ENCODE results near the gene ANP32E. TPM values are rescaled to one million over a fixed set of nuclear protein-coding genes. Genes with fewer than 3 reads are reported as not detected.

ANP32E gene
- total RNA-seq, 1 experiment from 2014 or later, result 63.3 TPM

DNA sequence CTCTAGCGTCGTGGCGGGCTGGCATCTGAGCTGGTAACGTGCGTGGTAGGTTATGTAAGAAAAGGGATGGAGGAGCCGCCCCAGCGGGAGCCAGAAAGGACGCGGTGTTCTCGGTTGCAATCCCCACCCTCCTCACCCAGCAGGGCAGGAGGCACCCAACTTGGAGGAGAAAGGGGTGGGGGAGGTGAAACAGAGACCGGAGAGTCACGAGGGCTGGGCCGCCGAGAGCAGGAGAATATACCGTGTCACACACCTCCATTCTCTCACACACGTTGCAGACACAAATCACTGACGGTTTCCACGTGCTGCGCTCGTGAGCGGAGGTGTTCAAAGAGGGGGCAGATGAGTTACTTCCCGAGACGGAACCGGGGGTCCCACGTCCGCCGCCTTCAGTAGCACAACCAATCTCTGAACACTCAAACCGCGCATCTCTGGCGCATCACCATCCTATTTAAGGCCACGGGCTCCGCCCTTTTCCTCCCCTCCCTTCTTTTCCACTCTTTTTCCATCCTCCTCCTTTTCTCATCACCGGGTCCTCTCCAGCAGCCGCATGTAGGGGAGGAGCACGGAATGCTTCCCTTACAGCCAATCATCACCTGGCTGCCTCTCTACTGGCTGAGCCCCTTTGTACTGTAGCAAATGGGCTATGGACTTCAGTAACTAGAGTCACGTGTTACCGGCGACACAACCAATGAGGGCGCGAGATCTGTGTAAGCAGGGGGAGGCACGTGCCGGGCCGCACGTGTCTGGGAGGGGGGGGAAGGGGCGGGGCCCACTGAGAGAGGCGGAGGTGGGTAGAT lies 46.0 kb upstream of the ANP32E start, which contains the start of gene CIART:
Gene CIART (plus strand): TSS at position 797 of the 800 bp plus-strand sequence. CDS start 714 bp downstream, outside the sequence.
- Histone ChIP-seq H3K4me1 (replicated peaks; ENCODE audit: insufficient read depth) (peaks cover 14% of the 10 kb centered on the region; the same call in 1 of the 2 replicates), H3K27ac (peak within 1 kb of the TSS; percentile 51), H3F3A (ENCODE audit: insufficient read depth, low read depth) (peaks cover 6% of the 10 kb centered on the region), H3K27me3 (ENCODE audit: insufficient read depth, low read depth) (no peaks in the 10 kb centered on the region), H2AFZ (peak within 1 kb of the TSS; percentile 92), H3K9me2 (ENCODE audit: insufficient read depth) (no peaks in the 10 kb centered on the region), H3K36me3 (ENCODE audit: low read depth) (no peaks in the 10 kb centered on the region), H4K20me1 (ENCODE audit: insufficient read depth) (0 out of 2 replicates have a peak, but pooled peaks cover 3% of the 10 kb centered on the region), H3K4me3 (peak within 1 kb of the TSS; percentile 52), H3K4me2 (peak within 1 kb of the TSS; percentile 78), H3K9me3 (ENCODE audit: insufficient read depth, low read depth) (no peaks in the 10 kb centered on the region), H3K79me2 (ENCODE audit: low read depth) (no peaks in the 10 kb centered on the region)
- BruUV-seq (replicated peaks), result TSS peak; percentile 91
- DNase-seq, result peak; percentile 91 to 92
- ChIA-PET CTCF (interaction anchor here (0.6 to 2.7 kb wide), 7 partner anchors 19 to 679 kb away, joined by 3 to 23 read pairs (median 3); no protein-coding TSS in a partner anchor), POLR2A (ENCODE audit: unreplicated experiment) (interaction anchor here (0.6 to 0.7 kb wide), 4 partner anchors 22 to 394 kb away, joined by 4 to 11 read pairs (median 6); a partner anchor contains a TSS)
- intact Hi-C loops (cut with micrococcal nuclease; ENCODE audit: unreplicated experiment), result loop anchor here (1.0 to 10.0 kb wide), 2 partner anchors 26 to 343 kb away; partner anchors contain the start of gene ENSA
- no peak for TF ChIP-seq EZH2 (IDR thresholded peaks at IDR 0.05; ENCODE audit: low read depth)
- TF ChIP-seq, protein P1, sequence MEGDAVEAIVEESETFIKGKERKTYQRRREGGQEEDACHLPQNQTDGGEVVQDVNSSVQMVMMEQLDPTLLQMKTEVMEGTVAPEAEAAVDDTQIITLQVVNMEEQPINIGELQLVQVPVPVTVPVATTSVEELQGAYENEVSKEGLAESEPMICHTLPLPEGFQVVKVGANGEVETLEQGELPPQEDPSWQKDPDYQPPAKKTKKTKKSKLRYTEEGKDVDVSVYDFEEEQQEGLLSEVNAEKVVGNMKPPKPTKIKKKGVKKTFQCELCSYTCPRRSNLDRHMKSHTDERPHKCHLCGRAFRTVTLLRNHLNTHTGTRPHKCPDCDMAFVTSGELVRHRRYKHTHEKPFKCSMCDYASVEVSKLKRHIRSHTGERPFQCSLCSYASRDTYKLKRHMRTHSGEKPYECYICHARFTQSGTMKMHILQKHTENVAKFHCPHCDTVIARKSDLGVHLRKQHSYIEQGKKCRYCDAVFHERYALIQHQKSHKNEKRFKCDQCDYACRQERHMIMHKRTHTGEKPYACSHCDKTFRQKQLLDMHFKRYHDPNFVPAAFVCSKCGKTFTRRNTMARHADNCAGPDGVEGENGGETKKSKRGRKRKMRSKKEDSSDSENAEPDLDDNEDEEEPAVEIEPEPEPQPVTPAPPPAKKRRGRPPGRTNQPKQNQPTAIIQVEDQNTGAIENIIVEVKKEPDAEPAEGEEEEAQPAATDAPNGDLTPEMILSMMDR (conservative IDR thresholded peaks at IDR 0.05), result no peak

DNA sequence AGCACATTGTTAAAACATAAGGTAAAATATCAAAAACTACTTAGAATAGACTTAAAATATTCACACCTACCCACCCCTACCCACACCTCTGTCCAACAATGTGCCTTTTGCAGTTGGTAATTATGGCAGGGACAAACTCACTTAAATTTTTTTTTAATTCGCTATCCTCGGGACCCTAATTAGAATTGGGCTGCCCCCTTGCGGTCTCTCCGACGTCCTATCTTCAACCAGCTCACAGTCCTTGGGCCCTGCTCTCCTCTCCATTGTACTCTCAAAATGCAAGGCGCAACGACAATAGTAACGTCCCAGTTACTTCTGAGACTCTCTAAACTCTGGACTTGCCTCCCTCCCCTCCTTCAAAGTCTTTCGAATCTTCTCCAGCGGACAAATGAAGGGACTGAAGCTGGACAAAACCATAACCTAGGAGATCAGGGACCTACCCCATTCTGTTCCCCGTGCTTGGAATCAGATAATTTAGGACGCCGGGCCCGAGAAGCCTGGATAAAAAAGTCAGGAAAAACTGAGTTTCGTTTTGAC lies 45.4 kb upstream of the ANP32E start:
- Histone ChIP-seq H3F3A (ENCODE audit: insufficient read depth, low read depth) (peaks cover 6% of the 10 kb centered on the region), H2AFZ (peak overlapping the region; percentile 92), H3K27me3 (ENCODE audit: insufficient read depth, low read depth) (no peaks in the 10 kb centered on the region), H3K9me3 (ENCODE audit: insufficient read depth, low read depth) (no peaks in the 10 kb centered on the region), H3K27ac (peak overlapping the region; percentile 51), H3K4me3 (peak overlapping the region; percentile 52), H3K9me2 (ENCODE audit: insufficient read depth) (no peaks in the 10 kb centered on the region), H4K20me1 (ENCODE audit: insufficient read depth) (0 out of 2 replicates have a peak, but pooled peaks cover 3% of the 10 kb centered on the region), H3K79me2 (ENCODE audit: low read depth) (no peaks in the 10 kb centered on the region), H3K36me3 (ENCODE audit: low read depth) (no peaks in the 10 kb centered on the region), H3K4me2 (peak overlapping the region; percentile 78), H3K4me1 (replicated peaks; ENCODE audit: insufficient read depth) (peaks cover 14% of the 10 kb centered on the region; the same call in 1 of the 2 replicates)
- ChIA-PET CTCF (interaction anchor here (0.8 to 2.7 kb wide), 3 partner anchors 18 to 25 kb away, joined by 3 to 23 read pairs (median 3); no protein-coding TSS in a partner anchor), POLR2A (ENCODE audit: unreplicated experiment) (interaction anchor here (0.6 to 0.7 kb wide), 2 partner anchors 21 to 304 kb away, joined by 5 to 11 read pairs; no protein-coding TSS in a partner anchor)
- BruUV-seq (replicated peaks), result no TSS peak
- no peak for TF ChIP-seq EZH2 (IDR thresholded peaks at IDR 0.05; ENCODE audit: low read depth)
- TF ChIP-seq, protein P1 (conservative IDR thresholded peaks at IDR 0.05), result peak; percentile 84
- intact Hi-C loops (cut with micrococcal nuclease; ENCODE audit: unreplicated experiment), result loop anchor here (1.0 to 10.0 kb wide), 2 partner anchors 25 to 344 kb away; partner anchors contain the start of gene ENSA
- peak; percentile 48 to 62 for DNase-seq

DNA sequence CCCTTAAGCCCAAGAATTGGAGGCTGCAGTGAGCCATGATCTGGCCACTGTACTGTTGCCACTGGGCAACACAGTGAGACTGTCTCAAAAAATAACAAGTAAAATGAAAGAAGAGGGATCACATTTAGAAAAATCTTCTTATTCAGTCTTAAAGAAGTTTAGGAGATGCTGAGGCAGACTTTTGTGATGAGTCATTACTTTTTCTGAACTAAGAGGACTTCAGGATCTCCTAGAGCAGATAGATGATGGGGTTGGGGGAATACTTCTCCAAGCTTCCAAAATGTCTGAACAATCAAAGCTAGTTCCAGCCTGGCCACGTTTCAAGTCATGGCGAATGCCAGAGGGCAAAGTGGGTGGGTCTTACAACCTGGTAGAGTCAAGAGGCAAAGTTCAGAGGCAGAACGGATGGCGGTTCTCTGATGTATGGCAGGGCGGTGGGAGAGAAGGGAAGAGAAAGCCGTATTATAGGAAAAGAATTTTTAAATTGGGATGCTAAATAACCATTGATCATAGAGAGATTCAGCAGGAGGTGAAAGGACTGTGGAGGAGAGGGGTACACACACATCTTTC lies 44.3 kb upstream of the ANP32E start:
- ChIA-PET POLR2A (ENCODE audit: unreplicated experiment) (no interaction called here), CTCF (interaction anchor here (0.6 to 2.7 kb wide), 2 partner anchors 24 to 29 kb away, joined by 3 to 23 read pairs; no protein-coding TSS in a partner anchor)
- H3K27ac ChIP-seq, result no peak overlapping the region
- H3F3A ChIP-seq (ENCODE audit: insufficient read depth, low read depth), result peaks cover 6% of the 10 kb centered on the region
- H3K9me3 ChIP-seq (ENCODE audit: insufficient read depth, low read depth), result no peaks in the 10 kb centered on the region
- H2AFZ ChIP-seq, result no peak overlapping the region
- intact Hi-C loops (cut with micrococcal nuclease; ENCODE audit: unreplicated experiment), result loop anchor here (10.0 kb wide), 1 partner anchor 345 kb away; the partner anchor contains the start of gene ENSA
- H3K4me2 ChIP-seq, result no peak overlapping the region
- no peaks in the 10 kb centered on the region for H3K36me3 ChIP-seq (ENCODE audit: low read depth)
- no peak overlapping the region for H3K4me3 ChIP-seq
- H3K27me3 ChIP-seq (ENCODE audit: insufficient read depth, low read depth), result no peaks in the 10 kb centered on the region
- DNase-seq, result no peak
- peaks cover 14% of the 10 kb centered on the region; the same call in 1 of the 2 replicates for H3K4me1 ChIP-seq (replicated peaks; ENCODE audit: insufficient read depth)
- H4K20me1 ChIP-seq (ENCODE audit: insufficient read depth), result 0 out of 2 replicates have a peak, but pooled peaks cover 3% of the 10 kb centered on the region
- no peaks in the 10 kb centered on the region for H3K9me2 ChIP-seq (ENCODE audit: insufficient read depth)
- TF ChIP-seq, protein P1 (conservative IDR thresholded peaks at IDR 0.05), result no peak
- no peak for TF ChIP-seq EZH2 (IDR thresholded peaks at IDR 0.05; ENCODE audit: low read depth)
- H3K79me2 ChIP-seq (ENCODE audit: low read depth), result no peaks in the 10 kb centered on the region
- BruUV-seq (replicated peaks), result no TSS peak

All from PC-9 (cell line).